DOHH2 (cell line): ENCODE measurements around the gene MIX23.

Experiments used
- H3F3A ChIP-seq: fragments of 200-600 bp; sonication (generic), shearing (Covaris generic); 2 replicates; pipeline ENCODE4 v1.6.0; 2016; ENCODE audit warnings: antibody characterized with exemption, mild to moderate bottlenecking; ENCODE audit not compliant: control insufficient read depth, insufficient read depth
- H3K27ac ChIP-seq: fragments of 200-600 bp; sonication (generic); 2 replicates; pipeline ENCODE4 v1.5.1; 2014; ENCODE audit warnings: low read depth, mild to moderate bottlenecking, low read length, moderate library complexity
- H3K27me3 ChIP-seq: fragments of 200-600 bp; sonication (generic); 2 replicates; pipeline ENCODE4 v1.6.1; 2014; ENCODE audit warnings: mild to moderate bottlenecking, low read length, mixed read lengths; ENCODE audit not compliant: control insufficient read depth
- H3K36me3 ChIP-seq: fragments of 200-600 bp; sonication (generic); 2 replicates; pipeline ENCODE4 v1.6.1; 2014; ENCODE audit warnings: mild to moderate bottlenecking, low read length, moderate library complexity, mixed read lengths; ENCODE audit not compliant: control insufficient read depth
- H3K4me1 ChIP-seq: fragments of 200-600 bp; sonication (generic); 2 replicates; pipeline ENCODE4 v1.6.1; 2014; ENCODE audit warnings: mild to moderate bottlenecking, low read length, mixed read lengths; ENCODE audit not compliant: control insufficient read depth
- H3K4me2 ChIP-seq: fragments of 200-600 bp; sonication (generic); 2 replicates; pipeline ENCODE4 v1.6.0; 2014; ENCODE audit warnings: mild to moderate bottlenecking, low read length, moderate library complexity
- H3K4me3 ChIP-seq: fragments of 200-600 bp; sonication (generic); 2 replicates; pipeline ENCODE4 v1.5.1; 2014; ENCODE audit warnings: mild to moderate bottlenecking, low read length, mixed read lengths
- H3K79me2 ChIP-seq: fragments of 200-600 bp; sonication (generic); 2 replicates; pipeline ENCODE4 v1.6.1; 2014; ENCODE audit warnings: mild to moderate bottlenecking, low read length, mixed read lengths; ENCODE audit not compliant: control insufficient read depth
- H3K9me2 ChIP-seq: fragments of 200-600 bp; sonication (generic); replicated peaks from 2 replicates; pipeline ENCODE4 v1.6.1; 2014; ENCODE audit warnings: mild to moderate bottlenecking, low read length, mixed read lengths; ENCODE audit not compliant: control insufficient read depth
- H3K9me3 ChIP-seq: fragments of 200-600 bp; sonication (generic); 2 replicates; pipeline ENCODE4 v1.6.1; 2014; ENCODE audit warnings: antibody characterized with exemption, low read length, mixed read lengths; ENCODE audit not compliant: control insufficient read depth, insufficient read depth
- H4K20me1 ChIP-seq: fragments of 200-600 bp; sonication (generic); 2 replicates; pipeline ENCODE4 v1.6.0; 2014; ENCODE audit warnings: low read depth, mild to moderate bottlenecking, antibody characterized with exemption, low read length, moderate library complexity; ENCODE audit not compliant: control insufficient read depth, insufficient read depth
- EZH2phosphoT487 ChIP-seq: fragments of 200-600 bp; sonication (generic); IDR thresholded peaks from 2 replicates; pipeline ENCODE4 v1.6.1; 2017; ENCODE audit warnings: borderline replicate concordance, mild to moderate bottlenecking, antibody characterized with exemption, low read length, moderate library complexity, mixed read lengths
- TF ChIP-seq, protein P1 (sequence below): fragments of 200-600 bp; sonication (generic); IDR thresholded peaks from one replicate; pipeline ENCODE4 v1.5.1; 2014; ENCODE audit warnings: antibody characterized with exemption, mild to moderate bottlenecking, low read depth, low read length; ENCODE audit not compliant: poor library complexity, severe bottlenecking

MIX23 gene

DNA sequence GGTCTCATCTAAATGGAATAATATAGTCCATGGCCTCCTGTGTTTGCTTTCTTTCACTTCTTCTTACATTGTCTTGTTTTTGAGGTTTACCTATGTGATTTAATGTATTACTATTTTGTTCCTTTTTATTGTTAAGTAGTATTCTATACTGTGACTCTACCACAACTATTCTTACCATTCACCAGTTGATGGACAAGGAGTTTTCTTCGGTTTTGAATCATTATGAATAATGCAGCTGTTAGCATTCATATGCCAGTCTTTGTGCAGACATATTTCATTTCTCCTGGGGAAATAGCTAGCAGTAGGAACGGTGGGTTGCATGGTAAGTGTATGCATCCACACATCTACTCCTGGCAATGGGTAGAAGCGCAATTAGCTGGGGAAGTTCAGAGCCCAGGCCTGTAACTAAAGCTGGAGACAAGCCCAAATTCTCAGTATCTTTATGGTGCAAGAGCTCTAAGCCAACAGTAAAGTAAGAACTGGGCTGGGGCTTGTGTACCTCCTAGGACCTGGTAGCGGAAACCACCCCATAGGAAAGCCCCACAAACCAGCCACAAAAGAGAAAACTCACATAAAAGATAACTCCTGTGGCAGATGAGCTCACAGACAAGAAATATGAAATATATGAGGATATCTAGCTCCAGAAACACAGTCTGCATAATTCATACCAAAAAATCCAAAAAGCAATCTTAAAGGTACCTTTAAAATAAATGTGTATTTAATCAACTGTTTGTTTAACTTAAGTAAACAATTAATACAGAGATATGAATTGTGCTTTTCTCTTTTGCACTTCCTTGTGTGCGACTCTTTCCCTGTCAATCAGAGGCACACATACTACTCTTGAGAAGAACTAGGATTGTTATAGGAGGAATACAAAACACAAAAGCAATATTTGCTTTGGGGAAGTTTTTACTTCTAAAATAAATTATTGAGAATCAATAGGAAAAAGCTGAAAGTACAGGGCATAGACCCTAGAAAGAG, 60.6 kb downstream of the MIX23 start:
- Histone ChIP-seq H3K9me3 (no peaks in the 10 kb centered on the region), H3K27ac (no peak overlapping the region), H3K9me2 (no peaks in the 10 kb centered on the region), H3K79me2 (no peaks in the 10 kb centered on the region), H4K20me1 (no peaks in the 10 kb centered on the region), H3K4me2 (no peak overlapping the region), H3F3A (no peaks in the 10 kb centered on the region), H3K36me3 (no peaks in the 10 kb centered on the region), H3K4me3 (no peak overlapping the region), H3K4me1 (no peaks in the 10 kb centered on the region), H3K27me3 (no peaks in the 10 kb centered on the region)
- no peak for TF ChIP-seq EZH2phosphoT487
- TF ChIP-seq, protein P1, sequence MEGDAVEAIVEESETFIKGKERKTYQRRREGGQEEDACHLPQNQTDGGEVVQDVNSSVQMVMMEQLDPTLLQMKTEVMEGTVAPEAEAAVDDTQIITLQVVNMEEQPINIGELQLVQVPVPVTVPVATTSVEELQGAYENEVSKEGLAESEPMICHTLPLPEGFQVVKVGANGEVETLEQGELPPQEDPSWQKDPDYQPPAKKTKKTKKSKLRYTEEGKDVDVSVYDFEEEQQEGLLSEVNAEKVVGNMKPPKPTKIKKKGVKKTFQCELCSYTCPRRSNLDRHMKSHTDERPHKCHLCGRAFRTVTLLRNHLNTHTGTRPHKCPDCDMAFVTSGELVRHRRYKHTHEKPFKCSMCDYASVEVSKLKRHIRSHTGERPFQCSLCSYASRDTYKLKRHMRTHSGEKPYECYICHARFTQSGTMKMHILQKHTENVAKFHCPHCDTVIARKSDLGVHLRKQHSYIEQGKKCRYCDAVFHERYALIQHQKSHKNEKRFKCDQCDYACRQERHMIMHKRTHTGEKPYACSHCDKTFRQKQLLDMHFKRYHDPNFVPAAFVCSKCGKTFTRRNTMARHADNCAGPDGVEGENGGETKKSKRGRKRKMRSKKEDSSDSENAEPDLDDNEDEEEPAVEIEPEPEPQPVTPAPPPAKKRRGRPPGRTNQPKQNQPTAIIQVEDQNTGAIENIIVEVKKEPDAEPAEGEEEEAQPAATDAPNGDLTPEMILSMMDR = no peak

DNA sequence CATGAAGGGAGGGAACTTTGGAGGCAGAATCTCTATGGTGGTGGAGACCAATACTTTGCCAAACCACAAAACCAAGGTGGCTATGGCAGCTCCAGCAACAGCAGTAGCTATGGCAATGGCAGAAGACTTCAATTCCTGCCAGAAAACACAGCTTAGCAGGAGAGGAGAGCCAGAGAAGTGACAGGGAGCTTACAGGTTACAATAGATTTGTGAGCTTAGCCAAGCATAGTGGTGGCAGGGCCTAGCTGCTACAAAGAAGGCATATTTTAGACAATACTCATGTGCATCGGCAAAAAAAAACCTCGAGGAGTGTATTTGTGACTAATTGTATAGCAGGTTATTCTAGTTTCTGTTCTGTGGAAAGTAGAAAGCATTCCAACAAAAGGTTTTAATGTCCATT, 64.4 kb downstream of the MIX23 start:
- Histone ChIP-seq H3K9me3 (no peaks in the 10 kb centered on the region), H3K27ac (no peak overlapping the region), H3K4me1 (no peaks in the 10 kb centered on the region), H3K79me2 (no peaks in the 10 kb centered on the region), H3K36me3 (no peaks in the 10 kb centered on the region), H3K4me2 (no peak overlapping the region), H3F3A (no peaks in the 10 kb centered on the region), H3K9me2 (no peaks in the 10 kb centered on the region), H3K27me3 (no peaks in the 10 kb centered on the region; the same call in 1 of the 2 replicates), H3K4me3 (no peak overlapping the region), H4K20me1 (no peaks in the 10 kb centered on the region)
- no peak for TF ChIP-seq EZH2phosphoT487
- TF ChIP-seq, protein P1 = no peak

DNA sequence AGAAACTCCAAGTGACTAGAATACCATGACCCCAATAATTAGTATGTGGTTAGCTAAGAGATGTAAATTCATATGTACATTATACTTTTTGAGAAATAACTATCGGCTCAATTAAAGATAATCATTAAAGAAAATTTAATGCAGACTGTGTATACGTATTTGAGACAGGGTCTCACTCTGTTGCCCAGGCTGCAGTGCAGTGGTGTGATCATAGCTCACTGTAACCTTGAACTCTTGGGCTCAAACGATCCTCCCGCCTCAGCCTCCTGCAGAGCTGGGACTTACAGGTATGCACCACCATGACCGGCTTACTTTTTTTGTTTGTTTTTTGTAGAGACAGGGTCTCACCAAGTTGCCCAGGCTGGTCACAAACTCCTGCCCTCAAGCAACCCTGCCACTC, 66.7 kb downstream of the MIX23 start:
- H4K20me1 ChIP-seq = no peaks in the 10 kb centered on the region
- H3K4me2 ChIP-seq = no peak overlapping the region
- no peaks in the 10 kb centered on the region for H3K36me3 ChIP-seq
- H3K27ac ChIP-seq = no peak overlapping the region
- no peaks in the 10 kb centered on the region for H3F3A ChIP-seq
- H3K9me2 ChIP-seq = no peaks in the 10 kb centered on the region
- H3K27me3 ChIP-seq = no peaks in the 10 kb centered on the region; the same call in 1 of the 2 replicates
- TF ChIP-seq, protein P1 = no peak
- no peak for TF ChIP-seq EZH2phosphoT487
- H3K9me3 ChIP-seq = no peaks in the 10 kb centered on the region
- no peaks in the 10 kb centered on the region for H3K79me2 ChIP-seq
- no peak overlapping the region for H3K4me3 ChIP-seq
- no peaks in the 10 kb centered on the region for H3K4me1 ChIP-seq
